ENCODE measurements around the gene UCN3.

DNA sequence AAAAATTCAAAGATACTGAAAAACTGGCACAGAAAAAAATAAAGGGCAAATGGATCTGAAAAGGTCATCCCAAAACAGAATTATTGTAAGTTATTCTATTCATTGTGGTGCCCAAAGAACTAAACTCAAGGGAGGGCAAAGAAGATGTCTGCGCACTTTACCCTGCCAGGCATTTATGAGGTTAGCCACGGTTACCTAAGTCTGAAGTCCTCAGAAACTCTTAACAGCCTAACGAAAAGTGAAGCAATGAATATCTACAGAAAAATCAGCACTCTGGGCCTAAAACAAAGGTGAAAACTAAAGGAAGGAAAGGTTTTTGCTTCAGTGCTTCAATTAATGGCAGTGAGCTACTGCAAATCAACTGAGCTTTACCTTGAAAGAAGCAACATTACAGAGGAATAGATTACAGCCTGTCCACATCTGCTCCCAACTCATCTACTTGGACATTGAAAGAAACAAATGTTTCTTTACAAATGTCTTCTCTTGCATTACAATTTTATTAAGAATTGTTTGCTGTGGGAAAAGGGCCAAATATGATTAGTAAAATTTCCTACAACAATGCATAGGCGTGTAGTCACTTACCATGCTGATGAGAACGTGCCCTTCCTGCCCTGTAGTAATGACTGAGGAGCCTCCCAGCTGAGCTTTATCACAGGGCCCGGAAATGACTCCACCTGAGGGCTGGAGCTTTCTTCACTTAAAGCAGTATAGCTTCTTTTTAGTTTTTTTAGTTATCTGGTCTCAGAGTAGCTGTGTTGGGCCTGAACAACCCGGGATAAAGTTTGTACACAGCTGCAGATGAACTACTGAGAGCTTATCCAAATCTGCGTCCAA is 39.7 kb downstream of the UCN3 start, which contains the start of gene TUBAL3:
- TF ChIP-seq, protein P1, sequence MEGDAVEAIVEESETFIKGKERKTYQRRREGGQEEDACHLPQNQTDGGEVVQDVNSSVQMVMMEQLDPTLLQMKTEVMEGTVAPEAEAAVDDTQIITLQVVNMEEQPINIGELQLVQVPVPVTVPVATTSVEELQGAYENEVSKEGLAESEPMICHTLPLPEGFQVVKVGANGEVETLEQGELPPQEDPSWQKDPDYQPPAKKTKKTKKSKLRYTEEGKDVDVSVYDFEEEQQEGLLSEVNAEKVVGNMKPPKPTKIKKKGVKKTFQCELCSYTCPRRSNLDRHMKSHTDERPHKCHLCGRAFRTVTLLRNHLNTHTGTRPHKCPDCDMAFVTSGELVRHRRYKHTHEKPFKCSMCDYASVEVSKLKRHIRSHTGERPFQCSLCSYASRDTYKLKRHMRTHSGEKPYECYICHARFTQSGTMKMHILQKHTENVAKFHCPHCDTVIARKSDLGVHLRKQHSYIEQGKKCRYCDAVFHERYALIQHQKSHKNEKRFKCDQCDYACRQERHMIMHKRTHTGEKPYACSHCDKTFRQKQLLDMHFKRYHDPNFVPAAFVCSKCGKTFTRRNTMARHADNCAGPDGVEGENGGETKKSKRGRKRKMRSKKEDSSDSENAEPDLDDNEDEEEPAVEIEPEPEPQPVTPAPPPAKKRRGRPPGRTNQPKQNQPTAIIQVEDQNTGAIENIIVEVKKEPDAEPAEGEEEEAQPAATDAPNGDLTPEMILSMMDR (IDR thresholded peaks at IDR 0.05) = no peak
- TF ChIP-seq EZH2 (IDR thresholded peaks at IDR 0.05) (no peak), EZH2phosphoT487 (IDR thresholded peaks at IDR 0.05) (no peak)
